D721Med (cell line): Measurements from ENCODE around the gene EMC10.

Experiments
- DNase-seq: peaks from one replicate; pipeline ENCODE4 v3.0.0; 2011; ENCODE audit warnings: low spot score; ENCODE audit not compliant: insufficient read length
- FAIRE-seq: peaks from 2 replicates; lab custom pipeline; 2011; peaks lifted over from hg19 to GRCh38; lab: Jason Lieb, UNC
- TF ChIP-seq, protein P1 (sequence below): IDR thresholded peaks from 2 replicates; pipeline ENCODE4 v1.5.1; 2012; ENCODE audit warnings: mild to moderate bottlenecking, control low read depth; ENCODE audit not compliant: insufficient read depth; ENCODE audit errors: missing control alignments

Gene EMC10

DNA sequence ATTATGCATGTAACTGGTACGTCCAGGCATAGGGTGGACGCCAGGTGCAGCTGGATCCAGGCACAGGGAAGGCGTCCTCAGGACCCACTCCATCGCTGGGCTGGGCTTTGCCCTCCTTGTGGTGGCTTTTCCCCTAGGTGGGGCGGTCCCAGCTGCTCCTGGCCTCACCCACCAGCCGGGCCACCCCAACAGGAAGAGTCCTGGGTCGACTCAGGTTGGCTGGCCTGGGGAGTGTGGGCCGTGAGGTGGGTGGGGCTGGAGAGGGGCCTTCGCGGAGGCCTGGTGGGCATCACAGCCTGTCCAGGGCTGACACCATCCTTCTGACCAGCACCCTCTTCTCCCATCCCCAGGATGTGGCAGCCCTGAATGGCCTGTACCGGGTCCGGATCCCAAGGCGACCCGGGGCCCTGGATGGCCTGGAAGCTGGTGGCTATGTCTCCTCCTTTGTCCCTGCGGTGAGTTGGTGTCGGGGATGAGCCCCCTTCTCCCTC is 3.5 kb downstream of the EMC10 start:
- TF ChIP-seq, protein P1, sequence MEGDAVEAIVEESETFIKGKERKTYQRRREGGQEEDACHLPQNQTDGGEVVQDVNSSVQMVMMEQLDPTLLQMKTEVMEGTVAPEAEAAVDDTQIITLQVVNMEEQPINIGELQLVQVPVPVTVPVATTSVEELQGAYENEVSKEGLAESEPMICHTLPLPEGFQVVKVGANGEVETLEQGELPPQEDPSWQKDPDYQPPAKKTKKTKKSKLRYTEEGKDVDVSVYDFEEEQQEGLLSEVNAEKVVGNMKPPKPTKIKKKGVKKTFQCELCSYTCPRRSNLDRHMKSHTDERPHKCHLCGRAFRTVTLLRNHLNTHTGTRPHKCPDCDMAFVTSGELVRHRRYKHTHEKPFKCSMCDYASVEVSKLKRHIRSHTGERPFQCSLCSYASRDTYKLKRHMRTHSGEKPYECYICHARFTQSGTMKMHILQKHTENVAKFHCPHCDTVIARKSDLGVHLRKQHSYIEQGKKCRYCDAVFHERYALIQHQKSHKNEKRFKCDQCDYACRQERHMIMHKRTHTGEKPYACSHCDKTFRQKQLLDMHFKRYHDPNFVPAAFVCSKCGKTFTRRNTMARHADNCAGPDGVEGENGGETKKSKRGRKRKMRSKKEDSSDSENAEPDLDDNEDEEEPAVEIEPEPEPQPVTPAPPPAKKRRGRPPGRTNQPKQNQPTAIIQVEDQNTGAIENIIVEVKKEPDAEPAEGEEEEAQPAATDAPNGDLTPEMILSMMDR, result no peak
- no peak for FAIRE-seq
- DNase-seq, result no peak

DNA sequence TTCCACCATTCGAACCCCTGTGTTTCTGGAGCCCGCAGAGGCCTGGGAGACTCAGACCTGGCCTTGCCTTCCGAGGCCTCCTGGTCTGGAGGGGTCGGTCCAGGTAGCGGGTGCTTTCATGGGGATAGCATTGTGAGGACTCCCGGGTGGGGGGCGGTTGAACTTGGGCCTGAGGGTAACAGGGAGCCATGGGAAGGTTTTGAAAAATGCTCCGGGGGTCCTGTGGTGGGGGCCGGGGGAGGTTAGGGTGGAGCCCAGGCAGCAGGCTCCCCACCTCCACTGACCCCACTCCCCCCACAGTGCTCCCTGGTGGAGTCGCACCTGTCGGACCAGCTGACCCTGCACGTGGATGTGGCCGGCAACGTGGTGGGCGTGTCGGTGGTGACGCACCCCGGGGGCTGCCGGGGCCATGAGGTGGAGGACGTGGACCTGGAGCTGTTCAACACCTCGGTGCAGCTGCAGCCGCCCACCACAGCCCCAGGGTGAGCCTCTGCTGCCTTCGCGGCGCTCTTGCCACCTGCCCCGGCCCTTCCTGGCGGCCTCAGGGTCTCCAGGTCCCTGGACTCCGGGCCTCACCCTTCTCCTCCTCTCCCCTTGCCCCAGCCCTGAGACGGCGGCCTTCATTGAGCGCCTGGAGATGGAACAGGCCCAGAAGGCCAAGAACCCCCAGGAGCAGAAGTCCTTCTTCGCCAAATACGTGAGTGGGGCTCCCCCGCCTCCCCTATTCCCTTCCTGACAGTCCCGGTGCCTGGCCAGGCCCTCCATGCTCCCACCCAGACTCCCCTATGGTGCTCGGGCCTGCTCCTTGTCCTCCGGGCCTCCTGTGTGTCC is 4.2 kb downstream of the EMC10 start:
- FAIRE-seq (no peak), DNase-seq (no peak)
- TF ChIP-seq, protein P1, result no peak

DNA sequence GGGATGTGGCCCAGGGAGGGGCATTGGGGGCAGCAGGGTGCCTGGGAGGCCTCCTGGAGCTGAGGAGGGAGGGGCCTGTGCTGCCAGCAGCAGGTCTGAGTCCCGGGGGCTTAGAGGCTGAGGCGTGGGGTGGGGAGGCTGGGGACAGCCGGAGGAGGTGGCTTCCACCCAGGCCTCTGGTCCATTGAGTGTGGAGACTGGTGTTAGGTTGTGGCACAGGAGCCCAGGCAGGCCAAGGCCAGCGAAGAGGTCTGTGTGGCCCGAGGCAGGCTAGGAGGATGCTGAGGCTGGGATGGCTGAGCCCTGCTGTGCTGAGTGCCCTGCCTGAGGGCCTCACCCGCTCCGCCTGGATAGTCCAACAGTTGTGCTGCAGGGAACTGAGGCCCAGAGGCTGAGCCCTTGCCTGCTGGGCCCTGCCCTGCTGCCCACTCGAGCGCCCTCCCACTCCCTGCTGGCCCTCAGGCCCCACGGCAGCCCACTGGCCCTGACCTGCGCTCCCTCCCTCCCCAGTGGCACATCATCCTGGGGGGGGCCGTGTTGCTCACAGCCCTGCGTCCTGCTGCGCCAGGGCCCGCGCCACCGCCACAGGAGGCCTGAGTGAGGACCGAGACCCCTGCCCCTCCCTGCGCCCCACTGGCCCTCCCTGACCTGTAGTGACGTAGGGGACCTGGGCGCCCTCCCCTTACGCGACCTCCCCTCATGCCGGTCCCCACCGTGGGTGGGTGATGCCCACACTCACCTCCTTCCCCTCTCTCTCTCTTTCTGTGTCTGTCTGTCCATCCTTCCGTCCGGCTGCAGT is 5.2 kb downstream of the EMC10 start:
- no peak for DNase-seq
- FAIRE-seq, result no peak
- TF ChIP-seq, protein P1, result no peak

DNA sequence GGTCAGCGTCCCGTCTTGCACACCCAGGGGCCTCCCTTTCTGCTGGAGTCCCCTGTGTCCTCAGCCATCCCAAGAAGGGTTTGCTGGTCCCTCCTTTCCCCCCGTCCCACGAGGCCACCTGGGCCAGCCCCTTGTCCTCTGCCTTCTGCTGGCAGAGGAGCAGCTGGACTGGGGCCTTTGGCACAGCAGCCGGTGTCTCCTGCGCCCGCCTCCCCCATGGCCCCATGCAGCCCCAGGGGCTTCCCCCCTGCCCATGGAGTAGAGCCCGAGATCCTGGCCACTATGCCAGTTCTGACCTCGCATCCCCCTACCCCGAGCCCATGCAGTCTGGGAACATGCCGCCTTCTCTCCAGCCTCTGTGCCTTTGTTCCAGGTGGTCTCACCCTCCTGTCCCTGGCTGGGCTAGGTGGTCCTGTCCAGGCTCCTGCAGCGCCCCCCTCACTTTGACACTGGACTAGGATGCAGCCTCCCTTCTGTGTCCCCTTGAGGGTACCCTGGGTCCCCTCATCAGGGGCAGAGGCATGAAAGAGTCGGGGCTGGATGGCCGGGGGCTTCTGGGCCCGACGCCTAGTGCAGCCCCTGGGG is 6.1 kb downstream of the EMC10 start:
- FAIRE-seq, result no peak
- TF ChIP-seq, protein P1, result no peak

DNA sequence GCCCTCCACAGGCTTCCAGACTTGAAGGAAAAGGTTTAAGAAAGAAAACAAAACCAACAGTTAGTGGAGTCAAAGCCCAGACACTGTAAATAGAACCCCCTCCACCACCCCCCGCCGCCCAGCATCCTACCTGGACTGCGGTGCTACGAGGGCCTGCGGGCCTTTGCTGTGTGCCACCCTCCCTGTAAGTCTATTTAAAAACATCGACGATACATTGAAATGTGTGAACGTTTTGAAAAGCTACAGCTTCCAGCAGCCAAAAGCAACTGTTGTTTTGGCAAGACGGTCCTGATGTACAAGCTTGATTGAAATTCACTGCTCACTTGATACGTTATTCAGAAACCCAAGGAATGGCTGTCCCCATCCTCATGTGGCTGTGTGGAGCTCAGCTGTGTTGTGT is 6.6 kb downstream of the EMC10 start:
- TF ChIP-seq, protein P1, result no peak
- FAIRE-seq (no peak), DNase-seq (no peak)

More for the DNA sequence above, 6.1 kb downstream of the EMC10 start:
- DNase-seq, result no peak

DNA sequence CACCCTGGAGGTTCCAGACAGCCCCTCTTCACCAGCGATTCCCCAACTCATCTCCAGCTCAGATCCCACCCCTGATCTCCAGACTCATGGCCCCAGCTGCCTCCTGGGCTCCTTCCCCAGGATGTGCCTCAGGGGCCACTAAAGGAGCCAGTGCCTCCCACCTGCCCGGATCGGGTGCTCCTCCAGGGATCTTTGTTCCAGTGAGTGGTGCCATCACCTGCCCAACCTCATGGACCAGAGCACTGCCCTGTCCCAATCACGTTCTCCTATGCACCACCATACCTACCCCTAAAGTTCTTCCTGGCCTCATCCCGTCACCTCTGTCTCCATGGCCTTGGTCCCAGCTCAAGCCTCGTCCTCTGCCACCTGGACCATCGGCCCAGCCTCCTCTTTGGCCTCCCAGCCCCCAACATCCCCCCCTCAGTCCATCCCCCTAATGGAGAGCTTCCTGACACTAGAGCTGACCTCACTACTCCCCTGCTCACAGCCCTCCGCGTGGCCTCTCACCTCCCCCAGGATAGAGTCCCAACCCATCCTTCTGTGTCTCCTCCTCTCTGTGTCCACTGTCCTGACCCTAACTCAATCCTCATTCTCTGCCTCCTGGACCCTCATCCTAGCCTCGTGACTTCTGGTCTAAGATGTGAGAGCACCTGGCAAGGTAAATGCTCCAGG is 9.1 kb downstream of the EMC10 start:
- no peak for FAIRE-seq
- DNase-seq, result no peak
- TF ChIP-seq, protein P1, result no peak
